Endothelial cell of umbilical vein (primary cell): ENCODE results near the gene MTCH2. TPM values are rescaled to one million over a fixed set of nuclear protein-coding genes. Genes with fewer than 3 reads are reported as not detected.

Source experiments
- BruUV-seq: library from RNA; stranded (reverse); fragments of 400-500 nt; replicated peaks from 2 replicates; lab custom pipeline; 2021; lab: Mats Ljungman, UMichigan
- CTCF ChIA-PET: fragments of 300-600, 350-600 bp; sonication (Branson Sonifier 250); formaldehyde crosslinking; loops from one replicate; lab custom pipeline; 2021; ENCODE audit warnings: antibody characterized with exemption, inconsistent platforms; lab: Charles Lee
- POLR2A ChIA-PET: fragments of 300-600, 350-600 bp; sonication (Branson Sonifier 250); formaldehyde crosslinking; loops from one replicate; lab custom pipeline; 2021; ENCODE audit warnings: antibody characterized with exemption, inconsistent platforms; lab: Charles Lee
- DNase-seq: peaks from one replicate; pipeline ENCODE4 v3.0.0-alpha.2; 2011; ENCODE audit warnings: low read depth, low spot score
- FAIRE-seq: peaks from 2 replicates; lab custom pipeline; 2011; peaks lifted over from hg19 to GRCh38; lab: Jason Lieb, UNC
- H2AFZ ChIP-seq: 2 replicates; pipeline ENCODE4 v1.6.0; 2012; ENCODE audit warnings: low read depth, low read length, control low read depth, inconsistent platforms
- H3K27ac ChIP-seq: 2 replicates; pipeline ENCODE4 v1.5.1; 2011; ENCODE audit warnings: low read depth, mild to moderate bottlenecking, control low read depth, low read length, moderate library complexity; ENCODE audit not compliant: insufficient read depth
- H3K27me3 ChIP-seq, 2 experiments: 2 replicates each; pipeline versions ENCODE4 v1.6.0 to v1.6.1; 2011; ENCODE audit warnings: low read length in 2 of 2, mixed read lengths in 1 of 2; ENCODE audit not compliant: control insufficient read depth in 2 of 2, insufficient read depth in 2 of 2
- H3K36me3 ChIP-seq, 2 experiments: 2 replicates in 1 of 2; 3 replicates in 1 of 2; pipeline ENCODE4 v1.5.1; 2011; ENCODE audit warnings: low read length in 2 of 2, mild to moderate bottlenecking in 1 of 2, moderate library complexity in 1 of 2; ENCODE audit not compliant: control insufficient read depth in 2 of 2, insufficient read depth in 2 of 2; ENCODE audit errors: extremely low read depth in 1 of 2
- H3K4me1 ChIP-seq: 3 replicates; pipeline ENCODE4 v1.5.1; 2011; ENCODE audit warnings: mild to moderate bottlenecking, low read length; ENCODE audit not compliant: control insufficient read depth, insufficient read depth; ENCODE audit errors: extremely low read depth
- H3K4me2 ChIP-seq: 2 replicates; pipeline ENCODE4 v1.6.1; 2011; ENCODE audit warnings: low read length, control low read depth, mixed read lengths; ENCODE audit not compliant: insufficient read depth
- H3K4me3 ChIP-seq, 3 experiments: fragments of 200-600 bp in 1 of 3; sonication (generic), shearing (Covaris generic) in 1 of 3; replicated peaks in 1 of 3; 2 replicates each; pipeline ENCODE4 v1.5.1; 2011 to 2016; ENCODE audit warnings: control low read depth in 3 of 3, low read length in 3 of 3, mild to moderate bottlenecking in 2 of 3, inconsistent platforms in 1 of 3, low read depth in 1 of 3, moderate library complexity in 1 of 3; ENCODE audit not compliant: insufficient read depth in 1 of 3
- H3K79me2 ChIP-seq: 2 replicates; pipeline ENCODE4 v1.6.0; 2012; ENCODE audit warnings: low read length, inconsistent platforms; ENCODE audit not compliant: control insufficient read depth, insufficient read depth
- H3K9ac ChIP-seq: replicated peaks from 2 replicates; pipeline ENCODE3; 2011; ENCODE audit warnings: low read length, control low read depth; ENCODE audit not compliant: insufficient read depth; ENCODE audit errors: extremely low read depth
- H3K9me1 ChIP-seq: replicated peaks from 3 replicates; pipeline ENCODE4 v1.6.0; 2011; ENCODE audit warnings: mild to moderate bottlenecking, low read length; ENCODE audit not compliant: control insufficient read depth, insufficient read depth; ENCODE audit errors: extremely low read depth
- H3K9me3 ChIP-seq: replicated peaks from 2 replicates; pipeline ENCODE4 v1.5.1; 2012; ENCODE audit warnings: low read length, inconsistent platforms; ENCODE audit not compliant: control insufficient read depth, insufficient read depth
- H4K20me1 ChIP-seq: replicated peaks from 2 replicates; pipeline ENCODE3; 2011; ENCODE audit warnings: mild to moderate bottlenecking, low read length; ENCODE audit not compliant: control insufficient read depth, insufficient read depth; ENCODE audit errors: extremely low read depth
- CTCF ChIP-seq, 2 donors: IDR thresholded peaks; 1 replicate in 1 of 2; 2 replicates in 1 of 2; pipeline ENCODE4 v1.5.1; 2011; ENCODE audit warnings: low read length in 2 of 2, mild to moderate bottlenecking in 2 of 2, moderate library complexity in 2 of 2, control low read depth in 1 of 2, inconsistent platforms in 1 of 2, low read depth in 1 of 2; ENCODE audit not compliant: insufficient read depth in 1 of 2; ENCODE audit errors: extremely low read depth in 1 of 2
- EZH2 ChIP-seq: IDR thresholded peaks from 2 replicates; pipeline ENCODE4 v1.6.1; 2012; ENCODE audit warnings: borderline replicate concordance, low read depth, mild to moderate bottlenecking, moderate library complexity, low read length, inconsistent platforms; ENCODE audit not compliant: severe bottlenecking
- FOS ChIP-seq: IDR thresholded peaks from 2 replicates; pipeline ENCODE4 v1.6.1; 2011; ENCODE audit warnings: mild to moderate bottlenecking, low read length, moderate library complexity, borderline replicate concordance; ENCODE audit not compliant: insufficient read depth
- GATA2 ChIP-seq: IDR thresholded peaks from 2 replicates; pipeline ENCODE4 v1.7.0; 2011; ENCODE audit warnings: low read depth, mild to moderate bottlenecking, moderate library complexity, mixed read lengths, low read length; ENCODE audit not compliant: insufficient read length, insufficient read depth
- JUN ChIP-seq: IDR thresholded peaks from 2 replicates; pipeline ENCODE4 v1.6.1; 2011; ENCODE audit warnings: borderline replicate concordance, low read depth; ENCODE audit not compliant: insufficient read length, insufficient read depth
- MAX ChIP-seq: IDR thresholded peaks from 2 replicates; pipeline ENCODE4 v1.6.1; 2011; ENCODE audit not compliant: insufficient read depth, insufficient read length
- MYC ChIP-seq: IDR thresholded peaks from one replicate; pipeline ENCODE4 v1.6.1; 2011; ENCODE audit warnings: mild to moderate bottlenecking, low read depth, low read length
- POLR2A ChIP-seq: IDR thresholded peaks from 2 replicates; pipeline ENCODE4 v1.6.1; 2012; ENCODE audit warnings: low read depth, mild to moderate bottlenecking, control low read depth, low read length
- POLR2AphosphoS5 ChIP-seq: IDR thresholded peaks from 2 replicates; pipeline ENCODE4 v1.6.1; 2012; ENCODE audit warnings: low read depth, mild to moderate bottlenecking, control low read depth, low read length, moderate library complexity; ENCODE audit not compliant: insufficient read depth
- dilution Hi-C: fragments of 300-500 bp; cut with MboI; formaldehyde crosslinking; loops from one replicate; pipeline ENCODE4 v1.15.0; 2019; ENCODE audit warnings: low sequenced_read_pairs; ENCODE audit not compliant: extremely low pct_ligation_motif_present
- intact Hi-C: fragments of 100-400 bp; cut with micrococcal nuclease; formaldehyde crosslinking; loops from one replicate; pipeline ENCODE4 v1.10.0; 2022
- polyA plus RNA-seq, 4 experiments: library from polyadenylated mRNA; depleted of rRNA in 3 of 4; stranded (reverse) in 3 of 4; unstranded in 1 of 4; fragments of >200 nt; gene quantifications; 2 replicates each; pipeline versions ENCODE4 v1.2.1 to v1.2.3, GENCODE V29; 2011 to 2012; ENCODE audit warnings: missing spikeins in 1 of 4
- total RNA-seq: library from RNA; stranded (reverse); gene quantifications from 2 replicates; pipeline ENCODE4 v1.2.3, GENCODE V29; 2021

Gene MTCH2
- total and polyA plus RNA-seq, 2 donors (not counting 3 experiments of a cell fraction or from before 2014, with no cell fraction given): 138 to 144 TPM

DNA sequence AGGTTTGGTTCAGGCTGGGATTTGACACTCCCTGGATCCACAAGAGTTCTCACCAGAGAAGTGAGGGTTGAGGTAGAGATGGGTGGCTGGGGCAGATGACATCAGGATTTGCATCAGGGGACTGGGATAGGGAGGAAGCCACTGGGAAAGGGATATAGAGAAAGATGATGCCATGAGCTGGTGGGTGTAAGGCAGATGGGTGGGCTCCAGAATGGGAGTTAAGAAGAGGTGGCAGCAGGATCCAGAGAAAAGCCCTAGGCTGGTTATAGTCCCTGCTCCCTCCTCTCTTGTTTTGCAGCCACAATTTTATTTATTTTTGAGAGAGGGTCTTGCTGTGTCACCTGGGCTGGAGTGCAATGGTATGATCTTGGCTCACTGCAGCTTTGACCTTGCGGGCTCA is 46.4 kb downstream of the MTCH2 start:
- H3K4me1 ChIP-seq: peaks cover 10% of the 10 kb centered on the region
- no peak overlapping the region for H3K9ac ChIP-seq
- H4K20me1 ChIP-seq: no peaks in the 10 kb centered on the region
- no peak overlapping the region for H3K4me2 ChIP-seq
- H3K79me2 ChIP-seq: no peaks in the 10 kb centered on the region
- dilution Hi-C loops (no loop called here), intact Hi-C loops (no loop called here)
- peaks cover 34 to 40% of the 10 kb centered on the region in 2 experiments for H3K27me3 ChIP-seq
- POLR2A ChIA-PET: interaction anchor here (0.5 to 0.7 kb wide), 3 partner anchors 24 to 371 kb away, joined by 3 to 7 read pairs (median 4); no protein-coding TSS in a partner anchor
- H3K4me3 ChIP-seq: no peak overlapping the region
- BruUV-seq: no TSS peak
- H3K27ac ChIP-seq: no peak overlapping the region
- no peak for FAIRE-seq
- DNase-seq: no peak
- no peaks in the 10 kb centered on the region for H3K36me3 ChIP-seq
- CTCF ChIA-PET: interaction anchor here (1.0 to 1.4 kb wide), 2 partner anchors 16 to 22 kb away, joined by 3 read pairs; no protein-coding TSS in a partner anchor
- TF ChIP-seq GATA2 (no peak), CTCF (IDR thresholded peaks at IDR 0.05; ENCODE audit: extremely low read depth in 1 of 2, insufficient read depth in 1 of 2, low read depth in 1 of 2, low read length in 2 of 2) (no peak), JUN (no peak), MAX (no peak), FOS (no peak), POLR2A (no peak), POLR2AphosphoS5 (no peak), EZH2 (no peak), MYC (no peak)
- H3K9me3 ChIP-seq: no peaks in the 10 kb centered on the region
- H2AFZ ChIP-seq: no peak overlapping the region
- no peaks in the 10 kb centered on the region for H3K9me1 ChIP-seq
